Uterus (tissue), 2 donors: Measurements from ENCODE around the gene SERGEF.

Experiments used
- POLR2A ChIP-seq, 2 donors: fragments of 450-650 bp; IDR thresholded peaks; one replicate each; pipeline ENCODE4 v1.6.1; 2016; ENCODE audit warnings: antibody characterized with exemption in 2 of 2, mild to moderate bottlenecking in 1 of 2, moderate library complexity in 1 of 2
- TF ChIP-seq, protein P1 (sequence below), 4 experiments: fragments of 200-600 bp in 2 of 4; fragments of 450-650 bp in 2 of 4; sonication (generic) in 2 of 4; IDR thresholded peaks; one replicate each; pipeline ENCODE4 v1.5.1; 2016 to 2019; ENCODE audit warnings: antibody characterized with exemption in 4 of 4, mild to moderate bottlenecking in 2 of 4, moderate library complexity in 1 of 4

DNA sequence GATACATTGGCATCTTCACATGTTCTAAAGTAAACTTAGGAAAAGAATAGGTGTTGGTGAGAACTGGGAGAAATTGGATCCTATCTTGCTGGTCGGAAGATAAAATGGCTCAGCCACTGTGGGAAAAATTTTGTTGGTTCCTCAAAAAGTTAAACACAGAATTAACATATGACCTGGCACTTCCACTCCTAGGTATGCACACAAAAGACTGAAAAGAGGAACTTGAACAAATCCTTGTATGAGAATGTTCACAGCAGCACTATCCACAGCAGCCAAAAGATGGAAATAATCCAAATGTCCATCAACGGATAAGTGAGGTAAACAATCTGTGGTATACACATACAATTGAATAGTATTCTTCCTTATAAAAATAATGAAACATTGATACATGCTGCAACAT lies 38.0 kb upstream of the SERGEF start:
- TF ChIP-seq, protein P1, sequence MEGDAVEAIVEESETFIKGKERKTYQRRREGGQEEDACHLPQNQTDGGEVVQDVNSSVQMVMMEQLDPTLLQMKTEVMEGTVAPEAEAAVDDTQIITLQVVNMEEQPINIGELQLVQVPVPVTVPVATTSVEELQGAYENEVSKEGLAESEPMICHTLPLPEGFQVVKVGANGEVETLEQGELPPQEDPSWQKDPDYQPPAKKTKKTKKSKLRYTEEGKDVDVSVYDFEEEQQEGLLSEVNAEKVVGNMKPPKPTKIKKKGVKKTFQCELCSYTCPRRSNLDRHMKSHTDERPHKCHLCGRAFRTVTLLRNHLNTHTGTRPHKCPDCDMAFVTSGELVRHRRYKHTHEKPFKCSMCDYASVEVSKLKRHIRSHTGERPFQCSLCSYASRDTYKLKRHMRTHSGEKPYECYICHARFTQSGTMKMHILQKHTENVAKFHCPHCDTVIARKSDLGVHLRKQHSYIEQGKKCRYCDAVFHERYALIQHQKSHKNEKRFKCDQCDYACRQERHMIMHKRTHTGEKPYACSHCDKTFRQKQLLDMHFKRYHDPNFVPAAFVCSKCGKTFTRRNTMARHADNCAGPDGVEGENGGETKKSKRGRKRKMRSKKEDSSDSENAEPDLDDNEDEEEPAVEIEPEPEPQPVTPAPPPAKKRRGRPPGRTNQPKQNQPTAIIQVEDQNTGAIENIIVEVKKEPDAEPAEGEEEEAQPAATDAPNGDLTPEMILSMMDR (IDR thresholded peaks at IDR 0.05), result no peak
- TF ChIP-seq POLR2A (IDR thresholded peaks at IDR 0.05), result no peak
